A673 (cell line): Measurements from ENCODE around the gene SPON1. TPM values are rescaled to one million over a fixed set of nuclear protein-coding genes. Genes with fewer than 3 reads are reported as not detected.

Experiments used
- BruUV-seq: library from RNA; stranded (reverse); fragments of 400-500 nt; replicated peaks from 2 replicates; lab custom pipeline; 2021; lab: Mats Ljungman, UMichigan
- CTCF ChIA-PET: fragments of 300-600 bp; sonication (Branson Sonifier 250); formaldehyde crosslinking; loops from one replicate; lab custom pipeline; 2022; ENCODE audit warnings: antibody characterized with exemption; lab: Charles Lee
- POLR2A ChIA-PET: fragments of 300-600 bp; sonication (Branson Sonifier 250); formaldehyde crosslinking; loops from one replicate; lab custom pipeline; 2022; ENCODE audit warnings: antibody characterized with exemption; ENCODE audit not compliant: low non-redundant PET; lab: Charles Lee
- DNase-seq: peaks from one replicate; pipeline ENCODE4 v3.0.0-alpha.2; 2015; ENCODE audit warnings: low spot score
- H3K27ac ChIP-seq: fragments of 200-600 bp; sonication (generic); 2 replicates; pipeline ENCODE4 v1.5.1; 2016; ENCODE audit warnings: mixed run types, low read depth, mild to moderate bottlenecking, mixed read lengths, antibody characterized with exemption, low read length; ENCODE audit not compliant: poor library complexity, severe bottlenecking
- H3K27me3 ChIP-seq: fragments of 200-600 bp; sonication (generic); replicated peaks from 2 replicates; pipeline ENCODE4 v1.6.1; 2017; ENCODE audit warnings: mixed run types, low read depth, mild to moderate bottlenecking, mixed read lengths, antibody characterized with exemption, low read length; ENCODE audit not compliant: insufficient read depth, poor library complexity
- H3K36me3 ChIP-seq: fragments of 200-600 bp; sonication (generic); 2 replicates; pipeline ENCODE4 v1.6.1; 2016; ENCODE audit warnings: mixed run types, mild to moderate bottlenecking, mixed read lengths, antibody characterized with exemption, low read length; ENCODE audit not compliant: insufficient read depth, poor library complexity, severe bottlenecking
- H3K4me1 ChIP-seq: fragments of 200-600 bp; sonication (generic); 2 replicates; pipeline ENCODE4 v1.6.1; 2017; ENCODE audit warnings: mixed run types, mild to moderate bottlenecking, mixed read lengths, antibody characterized with exemption, low read length; ENCODE audit not compliant: insufficient read depth, poor library complexity, severe bottlenecking
- H3K4me3 ChIP-seq: fragments of 200-600 bp; sonication (generic); 2 replicates; pipeline ENCODE4 v1.5.1; 2016; ENCODE audit warnings: low read depth, mixed run types, mild to moderate bottlenecking, mixed read lengths, low read length; ENCODE audit not compliant: poor library complexity, severe bottlenecking
- H3K9me3 ChIP-seq: fragments of 200-600 bp; sonication (generic); 2 replicates; pipeline ENCODE4 v1.6.1; 2016; ENCODE audit warnings: mixed run types, low read depth, mild to moderate bottlenecking, mixed read lengths, antibody characterized with exemption, low read length; ENCODE audit not compliant: poor library complexity, severe bottlenecking
- EZH2 ChIP-seq: fragments of 200-600 bp; sonication (generic); IDR thresholded peaks from 2 replicates; pipeline ENCODE4 v1.6.1; 2017; ENCODE audit warnings: borderline replicate concordance, low read depth, mild to moderate bottlenecking, mixed read lengths, antibody characterized with exemption, low read length; ENCODE audit not compliant: poor library complexity, severe bottlenecking
- intact Hi-C: fragments of 100-400 bp; cut with micrococcal nuclease; formaldehyde crosslinking; loops from one replicate; pipeline ENCODE4 v1.10.0; 2022; ENCODE audit not compliant: unreplicated experiment
- total RNA-seq: library from RNA; stranded (reverse); gene quantifications from 2 replicates; pipeline ENCODE4 v1.2.3, GENCODE V29; 2021
- TF ChIP-seq, protein P1 (sequence below): fragments of 300-800, 200-600 bp; sonication (generic); conservative IDR thresholded peaks from 2 replicates; pipeline ENCODE4 v1.5.1; 2017; ENCODE audit warnings: low read depth, mild to moderate bottlenecking, antibody characterized with exemption, low read length, moderate library complexity, mixed read lengths

SPON1 gene
- total RNA-seq, 1 experiment from 2014 or later: not detected

DNA sequence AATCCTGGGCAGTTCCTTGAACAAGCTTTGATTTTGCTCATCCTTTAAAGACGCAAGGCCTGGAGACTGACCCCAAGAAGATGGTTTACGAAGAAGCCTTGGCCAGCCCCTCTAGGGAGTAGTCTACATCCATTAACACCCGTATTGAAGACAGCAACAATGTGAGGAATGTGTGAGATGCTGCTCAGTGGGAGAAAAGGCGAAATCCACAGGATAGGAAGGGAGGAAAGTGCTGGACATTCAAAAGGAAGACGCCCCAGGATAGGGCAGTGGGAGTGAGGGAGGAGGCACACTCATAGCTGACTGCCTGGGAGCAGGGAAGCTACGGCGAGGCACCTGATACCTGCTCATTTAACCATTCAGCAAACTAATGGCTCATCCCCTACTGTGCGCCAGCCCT, 282.4 kb downstream of the SPON1 start:
- DNase-seq: no peak
- Histone ChIP-seq H3K4me3 (no peak overlapping the region), H3K36me3 (no peaks in the 10 kb centered on the region), H3K9me3 (no peaks in the 10 kb centered on the region), H3K4me1 (no peaks in the 10 kb centered on the region), H3K27ac (no peak overlapping the region), H3K27me3 (peaks cover 7% of the 10 kb centered on the region)
- intact Hi-C loops: no loop called here
- BruUV-seq: no TSS peak
- POLR2A ChIA-PET: no interaction called here
- TF ChIP-seq EZH2: no peak
- TF ChIP-seq, protein P1, sequence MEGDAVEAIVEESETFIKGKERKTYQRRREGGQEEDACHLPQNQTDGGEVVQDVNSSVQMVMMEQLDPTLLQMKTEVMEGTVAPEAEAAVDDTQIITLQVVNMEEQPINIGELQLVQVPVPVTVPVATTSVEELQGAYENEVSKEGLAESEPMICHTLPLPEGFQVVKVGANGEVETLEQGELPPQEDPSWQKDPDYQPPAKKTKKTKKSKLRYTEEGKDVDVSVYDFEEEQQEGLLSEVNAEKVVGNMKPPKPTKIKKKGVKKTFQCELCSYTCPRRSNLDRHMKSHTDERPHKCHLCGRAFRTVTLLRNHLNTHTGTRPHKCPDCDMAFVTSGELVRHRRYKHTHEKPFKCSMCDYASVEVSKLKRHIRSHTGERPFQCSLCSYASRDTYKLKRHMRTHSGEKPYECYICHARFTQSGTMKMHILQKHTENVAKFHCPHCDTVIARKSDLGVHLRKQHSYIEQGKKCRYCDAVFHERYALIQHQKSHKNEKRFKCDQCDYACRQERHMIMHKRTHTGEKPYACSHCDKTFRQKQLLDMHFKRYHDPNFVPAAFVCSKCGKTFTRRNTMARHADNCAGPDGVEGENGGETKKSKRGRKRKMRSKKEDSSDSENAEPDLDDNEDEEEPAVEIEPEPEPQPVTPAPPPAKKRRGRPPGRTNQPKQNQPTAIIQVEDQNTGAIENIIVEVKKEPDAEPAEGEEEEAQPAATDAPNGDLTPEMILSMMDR: no peak
- CTCF ChIA-PET: no interaction called here

DNA sequence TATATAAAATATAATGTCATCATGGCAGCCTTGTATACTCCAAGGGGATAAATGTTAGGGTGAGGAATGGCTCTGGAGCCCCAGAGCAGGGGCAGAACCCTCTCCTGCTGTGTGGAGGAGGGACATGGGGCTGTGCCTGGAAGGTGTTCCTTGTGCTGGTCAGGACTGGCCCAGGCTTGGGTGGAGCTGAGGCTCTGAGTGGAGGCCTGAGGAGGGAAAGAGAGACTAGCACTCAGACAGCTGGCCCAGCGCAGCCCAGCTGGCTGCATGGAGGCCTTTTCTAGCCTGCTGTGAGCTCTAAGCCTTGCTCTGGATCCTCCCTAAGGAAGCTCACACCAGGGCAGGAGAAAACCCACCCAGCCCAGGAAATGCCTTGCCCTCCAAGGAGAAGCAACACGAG, 282.9 kb downstream of the SPON1 start:
- no peaks in the 10 kb centered on the region for H3K4me1 ChIP-seq
- H3K4me3 ChIP-seq: no peak overlapping the region
- intact Hi-C loops: no loop called here
- CTCF ChIA-PET: no interaction called here
- peaks cover 7% of the 10 kb centered on the region for H3K27me3 ChIP-seq
- no peaks in the 10 kb centered on the region for H3K9me3 ChIP-seq
- no peak for DNase-seq
- BruUV-seq: no TSS peak
- H3K36me3 ChIP-seq: no peaks in the 10 kb centered on the region
- no peak for TF ChIP-seq EZH2
- TF ChIP-seq, protein P1: no peak
- no peak overlapping the region for H3K27ac ChIP-seq
- POLR2A ChIA-PET: no interaction called here

DNA sequence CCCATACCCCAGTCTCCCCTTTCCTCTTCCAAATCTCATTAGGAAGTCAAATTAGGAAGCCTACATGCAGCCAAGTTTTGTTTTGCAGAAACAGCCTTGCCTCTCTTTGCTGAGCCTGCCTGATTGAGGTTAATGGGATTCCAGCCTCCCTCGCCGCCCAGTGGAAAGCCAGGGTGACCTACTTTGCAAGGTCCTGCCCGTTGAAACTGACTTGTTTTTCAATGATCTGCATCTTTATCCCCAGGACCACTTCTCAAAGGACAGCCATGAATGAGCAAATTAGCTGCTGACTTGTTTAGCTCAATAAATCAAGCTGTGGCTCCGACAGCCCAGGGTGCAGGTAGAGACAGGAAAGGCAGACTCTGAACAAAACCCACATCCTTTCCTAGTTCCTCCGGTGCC, 286.1 kb downstream of the SPON1 start:
- DNase-seq: no peak
- POLR2A ChIA-PET: no interaction called here

More for the DNA sequence above, 286.1 kb downstream of the SPON1 start:
- Histone ChIP-seq H3K4me1 (no peaks in the 10 kb centered on the region), H3K27ac (no peak overlapping the region), H3K9me3 (no peaks in the 10 kb centered on the region), H3K4me3 (no peak overlapping the region), H3K27me3 (peaks cover 7% of the 10 kb centered on the region), H3K36me3 (no peaks in the 10 kb centered on the region)
- intact Hi-C loops: no loop called here
- no peak for TF ChIP-seq EZH2
- TF ChIP-seq, protein P1: no peak
- no TSS peak for BruUV-seq
- CTCF ChIA-PET: no interaction called here
